H7 (cell line): Measurements from ENCODE around the gene DDR2. TPM values are rescaled to one million over a fixed set of nuclear protein-coding genes. Genes with fewer than 3 reads are reported as not detected.

Experiments
- DNase-seq: peaks from one replicate; pipeline ENCODE4 v3.0.0; 2012
- H3K27me3 ChIP-seq: 2 replicates; pipeline ENCODE4 v1.6.0; 2011; ENCODE audit warnings: mild to moderate bottlenecking, low read length; ENCODE audit not compliant: control insufficient read depth, insufficient read depth
- H3K36me3 ChIP-seq: replicated peaks from 2 replicates; pipeline ENCODE4 v1.5.1; 2011; ENCODE audit warnings: low read length; ENCODE audit not compliant: control insufficient read depth, insufficient read depth
- H3K4me3 ChIP-seq: 2 replicates; pipeline ENCODE4 v1.5.1; 2011; ENCODE audit warnings: low read depth, mild to moderate bottlenecking, control low read depth, low read length, moderate library complexity; ENCODE audit not compliant: insufficient read depth
- total RNA-seq: library from RNA; depleted of rRNA; stranded (reverse); fragments of >200 nt; shearing (Covaris generic); gene quantifications from 2 replicates; pipeline ENCODE4 v1.2.3, GENCODE V29; 2014

The DDR2 gene
- total RNA-seq, 1 experiment from 2014 or later, result 0.17 TPM

DNA sequence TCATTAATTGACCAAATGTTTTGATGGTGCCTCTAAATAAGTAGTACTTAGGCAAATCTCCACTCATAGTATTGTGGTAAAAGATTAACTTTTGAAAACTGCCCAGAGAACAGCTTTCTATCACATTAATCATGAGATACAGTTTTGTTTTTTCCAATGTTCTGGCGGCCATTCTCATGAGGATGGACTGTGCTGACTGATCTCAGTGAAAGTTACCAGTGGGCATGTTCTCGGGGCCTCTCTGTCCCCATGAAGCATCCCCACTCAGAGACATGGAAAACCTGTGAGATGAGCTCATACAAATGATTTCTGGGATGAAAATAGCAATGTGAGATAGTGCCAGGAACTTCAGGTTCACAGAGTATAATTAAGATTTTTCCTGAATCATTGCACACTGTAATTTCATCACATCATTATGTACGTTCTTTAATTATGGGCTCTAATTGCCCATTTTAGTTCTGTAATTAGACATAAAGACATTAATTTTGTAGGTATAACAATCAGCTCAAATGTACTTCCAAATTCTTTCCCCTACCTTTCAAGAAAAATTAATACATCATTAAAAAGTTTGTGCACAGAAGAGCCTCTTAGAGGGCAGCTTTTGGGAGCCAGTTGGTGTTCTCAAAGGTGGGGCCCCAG, 40.5 kb downstream of the DDR2 start:
- Histone ChIP-seq H3K27me3 (no peaks in the 10 kb centered on the region; the same call in 1 of the 2 replicates), H3K36me3 (no peaks in the 10 kb centered on the region), H3K4me3 (no peak overlapping the region)
- DNase-seq, result no peak

GRCh38 chr1:162674034-162674608, 41.9 kb downstream of the DDR2 start:
- H3K36me3 ChIP-seq, result no peaks in the 10 kb centered on the region
- no peak overlapping the region for H3K4me3 ChIP-seq
- DNase-seq, result no peak
- no peaks in the 10 kb centered on the region; the same call in 1 of the 2 replicates for H3K27me3 ChIP-seq

- Histone ChIP-seq H3K36me3 (no peaks in the 10 kb centered on the region), H3K27me3 (no peaks in the 10 kb centered on the region; the same call in 1 of the 2 replicates), H3K4me3 (no peak overlapping the region)
- no peak for DNase-seq
These were observed 43.8 kb downstream of the DDR2 start for GRCh38 chr1:162676087-162676486.

DNA sequence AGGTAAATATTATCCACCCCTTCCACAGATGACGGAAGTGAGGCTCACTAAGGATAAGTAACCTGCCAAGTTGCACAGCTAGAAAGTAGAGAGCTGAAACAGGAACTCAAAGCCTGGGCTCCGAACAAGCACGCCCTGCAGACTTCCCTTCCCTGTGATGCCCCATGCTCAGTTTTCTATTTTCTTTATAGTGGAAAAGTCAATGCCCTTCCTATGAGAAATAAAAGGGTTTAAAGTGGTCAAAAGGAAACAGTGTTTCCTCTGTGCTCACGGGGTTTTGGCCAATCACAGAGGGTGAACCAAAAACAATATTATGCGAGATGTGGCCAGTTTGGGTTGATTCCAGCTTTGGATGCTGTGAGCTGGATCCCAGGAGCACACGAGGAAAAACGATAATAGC, 44.5 kb downstream of the DDR2 start:
- no peak for DNase-seq
- Histone ChIP-seq H3K27me3 (no peaks in the 10 kb centered on the region; the same call in 1 of the 2 replicates), H3K4me3 (no peak overlapping the region), H3K36me3 (no peaks in the 10 kb centered on the region)

- no peak for DNase-seq
- no peaks in the 10 kb centered on the region for H3K36me3 ChIP-seq
- no peak overlapping the region for H3K4me3 ChIP-seq
- no peaks in the 10 kb centered on the region; the same call in 1 of the 2 replicates for H3K27me3 ChIP-seq
These were observed 45.5 kb downstream of the DDR2 start for GRCh38 chr1:162677607-162678371.

DNA sequence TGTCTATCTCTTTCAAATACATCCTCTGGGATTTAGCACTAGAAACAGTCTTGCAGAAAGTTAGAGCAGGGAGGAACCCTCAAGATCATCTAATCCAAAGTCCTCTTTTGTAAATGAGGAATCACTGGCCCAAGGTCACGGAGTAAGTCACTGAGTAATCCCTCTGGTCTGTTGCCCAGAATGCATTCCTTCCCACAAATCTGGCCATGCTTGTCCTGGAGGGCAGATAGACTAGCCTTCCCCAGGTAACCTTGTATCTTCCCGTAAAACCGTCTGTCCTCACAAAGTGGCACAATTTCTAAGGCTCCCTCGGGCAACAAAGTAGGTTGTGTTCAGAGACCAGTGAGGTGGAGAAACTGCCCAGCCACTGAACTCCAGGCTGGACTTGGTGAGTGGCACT, 46.2 kb downstream of the DDR2 start:
- Histone ChIP-seq H3K36me3 (no peaks in the 10 kb centered on the region), H3K27me3 (no peaks in the 10 kb centered on the region; the same call in 1 of the 2 replicates), H3K4me3 (no peak overlapping the region)
- no peak for DNase-seq

DNA sequence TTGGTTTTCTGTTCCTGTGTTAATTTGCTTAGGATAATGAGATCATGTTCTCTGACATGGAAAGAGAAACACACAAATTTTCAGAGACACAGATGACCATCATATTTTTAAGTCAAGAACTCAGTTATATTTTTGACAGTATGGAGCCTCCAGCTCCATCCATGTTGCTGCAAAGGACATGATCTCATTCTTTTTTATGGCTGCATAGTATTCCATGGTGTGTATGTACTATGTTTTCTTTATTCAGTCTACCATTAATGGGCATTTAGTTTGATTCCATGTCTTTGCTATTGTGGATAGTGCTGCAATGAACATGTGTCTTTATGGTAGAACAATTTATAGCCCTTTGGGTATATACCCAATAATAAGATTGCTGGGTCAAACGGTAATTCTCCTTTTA, 47.0 kb downstream of the DDR2 start:
- H3K4me3 ChIP-seq, result no peak overlapping the region
- H3K36me3 ChIP-seq, result no peaks in the 10 kb centered on the region
- H3K27me3 ChIP-seq, result no peaks in the 10 kb centered on the region; the same call in 1 of the 2 replicates
- no peak for DNase-seq

- no peaks in the 10 kb centered on the region for H3K36me3 ChIP-seq
- no peak for DNase-seq
- H3K4me3 ChIP-seq, result no peak overlapping the region
- H3K27me3 ChIP-seq, result no peaks in the 10 kb centered on the region
These were observed 48.3 kb downstream of the DDR2 start for GRCh38 chr1:162680419-162681121.

- no peaks in the 10 kb centered on the region for H3K36me3 ChIP-seq
- no peaks in the 10 kb centered on the region for H3K27me3 ChIP-seq
- H3K4me3 ChIP-seq, result no peak overlapping the region
- DNase-seq, result no peak
These were observed 48.8 kb downstream of the DDR2 start for GRCh38 chr1:162681122-162681436.

DNA sequence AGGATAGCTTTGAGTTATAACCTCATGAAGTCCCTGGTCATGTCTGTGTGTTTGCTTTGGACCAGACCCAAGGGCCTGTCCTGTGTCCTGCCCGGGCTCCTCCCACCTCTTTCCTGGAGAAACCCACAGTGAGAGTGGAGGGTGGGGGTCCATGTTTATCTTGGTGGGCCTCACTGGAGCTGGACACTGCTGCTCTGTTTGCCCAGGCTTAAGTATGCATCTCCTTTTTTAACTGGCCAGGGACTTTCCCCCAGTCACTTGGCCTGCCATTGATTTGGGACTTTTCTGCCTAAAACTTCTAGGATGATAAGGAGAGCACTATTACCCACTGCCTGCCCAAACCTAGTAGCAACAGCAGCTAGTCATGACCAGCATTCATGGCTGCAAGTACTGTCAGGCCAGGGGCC, 49.8 kb downstream of the DDR2 start:
- Histone ChIP-seq H3K36me3 (no peaks in the 10 kb centered on the region), H3K4me3 (no peak overlapping the region), H3K27me3 (no peaks in the 10 kb centered on the region)
- DNase-seq, result no peak

DNA sequence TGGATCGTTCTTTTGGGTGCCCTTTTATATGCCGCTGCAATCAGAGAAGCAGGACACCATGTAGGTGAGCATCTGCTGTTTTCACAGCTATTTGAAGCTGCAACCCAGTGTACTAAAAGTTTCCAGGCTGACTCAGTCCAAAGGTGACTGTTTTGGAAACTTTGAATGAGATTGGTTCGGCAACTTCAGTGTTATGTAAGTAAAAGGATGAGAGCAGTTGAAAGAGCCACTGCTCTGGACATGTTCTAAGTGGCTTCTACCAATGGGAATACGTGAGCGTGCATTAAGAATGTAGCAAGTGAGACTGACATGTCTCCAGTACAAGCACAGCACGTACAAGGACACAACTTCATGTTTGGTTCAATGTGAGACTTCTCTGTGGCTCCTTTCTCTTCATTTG, 55.6 kb downstream of the DDR2 start:
- Histone ChIP-seq H3K36me3 (no peaks in the 10 kb centered on the region), H3K27me3 (no peaks in the 10 kb centered on the region; the same call in 1 of the 2 replicates), H3K4me3 (no peak overlapping the region)
- no peak for DNase-seq

- no peak for DNase-seq
- no peaks in the 10 kb centered on the region for H3K36me3 ChIP-seq
- H3K4me3 ChIP-seq, result no peak overlapping the region
- no peaks in the 10 kb centered on the region; the same call in 1 of the 2 replicates for H3K27me3 ChIP-seq
These were observed 56.3 kb downstream of the DDR2 start for GRCh38 chr1:162688521-162688920.

DNA sequence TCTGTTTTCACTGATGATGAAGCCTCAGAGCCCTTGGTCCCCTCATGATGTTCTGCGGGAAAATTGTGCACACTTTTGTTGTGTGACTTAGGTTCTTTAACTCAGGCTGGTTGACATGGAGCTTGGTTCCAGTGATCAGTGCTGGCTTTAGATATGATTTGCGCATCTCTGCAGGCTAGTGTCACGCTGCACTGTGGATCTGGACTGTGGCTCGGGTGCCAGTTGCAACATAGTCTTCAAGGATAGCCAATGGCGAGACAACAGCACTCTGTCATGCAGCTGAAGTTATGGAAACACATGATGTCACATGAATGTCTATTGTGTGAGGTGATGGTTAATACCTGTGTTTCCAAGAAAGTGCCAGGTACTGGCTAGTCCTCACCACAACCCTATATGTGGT, 56.7 kb downstream of the DDR2 start:
- Histone ChIP-seq H3K36me3 (no peaks in the 10 kb centered on the region), H3K4me3 (no peak overlapping the region), H3K27me3 (no peaks in the 10 kb centered on the region; the same call in 1 of the 2 replicates)
- DNase-seq, result no peak

DNA sequence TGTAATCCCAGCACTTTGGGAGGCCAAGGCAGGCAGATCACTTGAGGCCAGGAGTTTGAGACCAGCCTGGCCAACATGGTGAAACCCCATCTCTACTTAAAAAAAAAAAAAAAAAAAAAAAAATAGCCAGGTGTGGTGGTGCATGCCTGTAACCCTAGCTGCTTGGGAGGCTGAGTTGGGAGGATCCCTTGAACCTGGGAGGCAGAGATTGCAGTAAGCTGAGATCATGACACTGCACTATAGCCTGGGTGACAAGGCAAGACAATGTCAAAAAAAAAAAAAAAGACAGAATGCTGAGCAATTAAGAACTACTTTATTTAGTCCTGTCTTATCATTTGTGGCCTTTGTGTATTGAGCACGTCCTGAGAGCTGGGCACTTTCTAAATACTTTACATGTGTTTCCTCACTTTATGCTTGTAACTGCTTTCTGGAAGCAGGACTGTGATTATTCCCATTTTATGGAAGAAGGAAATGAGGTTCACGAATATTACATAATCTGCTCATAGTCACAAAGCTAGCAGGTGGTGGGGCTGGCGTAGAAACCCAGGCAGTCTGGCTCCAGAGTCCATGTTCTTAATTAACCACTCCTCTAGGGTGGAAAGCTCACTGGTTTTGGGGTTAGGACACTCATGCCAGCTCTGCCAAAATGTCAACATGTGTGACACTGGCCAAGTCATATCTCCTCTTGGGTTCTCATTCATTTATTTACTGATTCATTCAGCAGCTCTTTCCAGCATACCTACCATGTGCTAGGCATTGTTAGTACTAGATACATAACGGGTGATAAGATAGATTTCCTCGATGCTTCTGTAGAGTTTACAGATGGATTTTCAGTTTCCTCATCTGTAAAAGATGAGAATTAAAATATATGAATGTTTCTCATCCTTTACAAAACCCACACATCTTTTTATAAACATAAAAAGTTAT, 57.7 kb downstream of the DDR2 start:
- no peak for DNase-seq

More for the DNA sequence above, 57.7 kb downstream of the DDR2 start:
- Histone ChIP-seq H3K36me3 (no peaks in the 10 kb centered on the region), H3K4me3 (no peak overlapping the region), H3K27me3 (no peaks in the 10 kb centered on the region; the same call in 1 of the 2 replicates)
